ENCODE results near the gene AMMECR1.

GRCh38 chrX:110338935-110339334 is 21.1 kb upstream of the AMMECR1 start:
- TF ChIP-seq CTCF (IDR thresholded peaks at IDR 0.05) = no peak
- TF ChIP-seq SIN3A (IDR thresholded peaks at IDR 0.05; ENCODE audit: borderline replicate concordance, insufficient read depth, low read depth, low read length) = no peak

Data from Panc1 (cell line).